ENCODE data around the gene RBM23. TPM values are rescaled to one million over a fixed set of nuclear protein-coding genes. Genes with fewer than 3 reads are reported as not detected.

RBM23 gene
- polyA plus RNA-seq, 3 donors, result 76.7 to 89.7 (median 85.7) TPM

GRCh38 chr14:22850944-22851764, 67.8 kb downstream of the RBM23 start:
- peak; percentile 65 to 93 (median 71) for DNase-seq

More at GRCh38 chr14:22850944-22851764, 67.8 kb downstream of the RBM23 start:
- Histone ChIP-seq H3K9ac (ENCODE audit: insufficient read depth, low read length, poor library complexity, severe bottlenecking) (no peak overlapping the region), H3K4me1 (ENCODE audit: control insufficient read depth in 1 of 2, insufficient read depth in 2 of 2, low read length in 2 of 2) (peaks cover 19 to 30% of the 10 kb centered on the region in 2 donors), H3K9me3 (replicated peaks in 1 of 2; ENCODE audit: control insufficient read depth in 1 of 2, insufficient read depth in 1 of 2, low read length in 2 of 2) (no peaks in the 10 kb centered on the region), H3K27ac (ENCODE audit: low read depth in 1 of 2, low read length in 2 of 2) (no peak overlapping the region), H3K36me3 (replicated peaks in 1 of 2; ENCODE audit: control insufficient read depth in 1 of 2, insufficient read depth in 2 of 2, low read length in 2 of 2) (no peaks in the 10 kb centered on the region), H3K4me2 (replicated peaks; ENCODE audit: extremely low read depth, low read length, poor library complexity, severe bottlenecking) (no peak overlapping the region), H3K79me2 (ENCODE audit: insufficient read depth, low read length) (no peaks in the 10 kb centered on the region), H2AFZ (ENCODE audit: insufficient read depth, low read depth, low read length, poor library complexity, severe bottlenecking) (peak overlapping the region; percentile 46), H3K27me3 (ENCODE audit: control insufficient read depth in 2 of 2, insufficient read depth in 2 of 2, low read length in 2 of 2) (peaks cover 0 to 5% of the 10 kb centered on the region in 2 donors), H4K20me1 (ENCODE audit: insufficient read depth, low read length) (no peaks in the 10 kb centered on the region), H3K4me3 (replicated peaks in 1 of 3; ENCODE audit: low read depth in 2 of 3, low read length in 3 of 3) (no peak overlapping the region)
- H3K36me3 Mint-ChIP-seq, result peaks cover 0 to 1% of the 10 kb centered on the region in 2 donors
- intact Hi-C loops (cut with micrococcal nuclease), result loop anchor here (5.0 kb wide), 2 partner anchors 74 to 194 kb away; no protein-coding TSS in a partner anchor
- peaks cover 3 to 29% (median 18%) of the 10 kb centered on the region in 3 donors for H3K27me3 Mint-ChIP-seq (ENCODE audit: low read depth in 3 of 3)
- peaks cover 0 to 2% (median 0%) of the 10 kb centered on the region in 7 donors for H3K9me3 Mint-ChIP-seq
- peak overlapping the region in 1 of 7 donors; percentile 27 for H3K27ac Mint-ChIP-seq
- WGBS (ENCODE audit: insufficient coverage), result 50% methylated on average over 2 of the region's 9 CpGs
- TF ChIP-seq CTCF (IDR thresholded peaks at IDR 0.05), result no peak
- H3K4me1 Mint-ChIP-seq, result peaks cover 28% of the 10 kb centered on the region
- peak overlapping the region in 1 of 2 donors; percentile 12 for H3K4me3 Mint-ChIP-seq

Measured in CD14-positive monocyte (primary cell).